ENCODE measurements around the gene ENOX1. TPM values are rescaled to one million over a fixed set of nuclear protein-coding genes. Genes with fewer than 3 reads are reported as not detected.

ENOX1 gene
- total RNA-seq, 4 donors from 2014 or later: 2.2 to 8.9 (median 6.2) TPM

DNA sequence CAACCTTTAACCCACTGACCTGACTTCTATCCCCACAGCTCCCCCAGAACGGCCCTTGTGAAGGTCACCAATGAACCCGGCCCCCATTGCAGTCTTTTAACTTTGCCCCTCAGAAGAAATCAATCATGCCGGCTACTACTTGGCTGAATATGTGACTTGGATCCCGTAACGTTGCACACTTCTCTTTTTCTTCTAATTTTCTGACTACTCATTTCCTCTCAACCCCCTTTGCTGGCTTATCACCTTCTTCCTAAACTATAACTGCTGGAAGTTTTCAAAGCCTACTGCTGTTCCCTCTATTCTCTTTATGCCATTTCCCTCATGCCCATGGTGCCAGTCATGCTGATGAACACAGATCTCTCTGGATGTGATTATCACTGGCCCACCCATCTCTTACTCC, 395.7 kb downstream of the ENOX1 start:
- TF ChIP-seq, protein P1, sequence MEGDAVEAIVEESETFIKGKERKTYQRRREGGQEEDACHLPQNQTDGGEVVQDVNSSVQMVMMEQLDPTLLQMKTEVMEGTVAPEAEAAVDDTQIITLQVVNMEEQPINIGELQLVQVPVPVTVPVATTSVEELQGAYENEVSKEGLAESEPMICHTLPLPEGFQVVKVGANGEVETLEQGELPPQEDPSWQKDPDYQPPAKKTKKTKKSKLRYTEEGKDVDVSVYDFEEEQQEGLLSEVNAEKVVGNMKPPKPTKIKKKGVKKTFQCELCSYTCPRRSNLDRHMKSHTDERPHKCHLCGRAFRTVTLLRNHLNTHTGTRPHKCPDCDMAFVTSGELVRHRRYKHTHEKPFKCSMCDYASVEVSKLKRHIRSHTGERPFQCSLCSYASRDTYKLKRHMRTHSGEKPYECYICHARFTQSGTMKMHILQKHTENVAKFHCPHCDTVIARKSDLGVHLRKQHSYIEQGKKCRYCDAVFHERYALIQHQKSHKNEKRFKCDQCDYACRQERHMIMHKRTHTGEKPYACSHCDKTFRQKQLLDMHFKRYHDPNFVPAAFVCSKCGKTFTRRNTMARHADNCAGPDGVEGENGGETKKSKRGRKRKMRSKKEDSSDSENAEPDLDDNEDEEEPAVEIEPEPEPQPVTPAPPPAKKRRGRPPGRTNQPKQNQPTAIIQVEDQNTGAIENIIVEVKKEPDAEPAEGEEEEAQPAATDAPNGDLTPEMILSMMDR (IDR thresholded peaks at IDR 0.05): no peak
- ATAC-seq (ENCODE audit: low FRiP score) (no peak), DNase-seq (ENCODE audit: low spot score) (no peak)

DNA sequence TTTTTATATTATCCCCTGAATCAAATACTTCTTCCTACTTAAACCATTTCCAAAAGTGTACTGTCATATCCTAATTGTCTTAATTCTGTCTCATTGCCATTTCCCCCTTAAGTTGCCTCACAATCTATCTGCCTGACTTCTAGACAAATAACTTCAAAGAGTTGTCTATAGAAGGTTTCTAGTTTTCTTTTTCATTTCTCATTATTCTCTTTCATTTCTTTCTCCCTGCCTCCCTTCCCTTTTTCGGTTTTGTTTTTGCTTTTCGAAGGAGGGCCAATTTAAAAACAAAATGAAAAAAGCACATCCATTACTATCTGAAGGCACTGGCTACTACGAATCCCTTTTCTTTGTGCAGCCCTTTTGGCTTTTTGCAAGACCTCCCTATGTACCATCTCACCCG, 396.2 kb downstream of the ENOX1 start:
- TF ChIP-seq, protein P1 (IDR thresholded peaks at IDR 0.05): no peak
- no peak for DNase-seq (ENCODE audit: low spot score)
- no peak for ATAC-seq (ENCODE audit: low FRiP score)

DNA sequence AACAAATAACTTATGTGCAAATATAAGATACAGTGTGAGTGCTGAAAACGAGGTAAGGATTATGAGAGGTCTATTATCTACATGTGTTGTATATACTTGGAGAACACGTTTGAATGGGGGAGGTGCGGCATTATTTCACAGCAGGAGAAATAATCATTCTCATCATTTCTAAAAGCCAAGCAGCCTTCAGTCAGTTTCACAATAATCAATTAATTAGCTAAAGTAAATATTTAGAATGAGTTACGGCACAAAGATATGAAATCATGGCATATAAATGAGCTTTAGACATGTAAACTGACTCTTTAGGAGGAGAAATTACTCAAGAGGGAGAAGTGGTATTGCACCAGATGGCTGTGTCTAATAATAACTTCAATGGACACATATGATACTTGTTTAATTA, 396.8 kb downstream of the ENOX1 start:
- DNase-seq (ENCODE audit: low spot score) (no peak), ATAC-seq (ENCODE audit: low FRiP score) (no peak)
- TF ChIP-seq, protein P1 (IDR thresholded peaks at IDR 0.05): no peak

DNA sequence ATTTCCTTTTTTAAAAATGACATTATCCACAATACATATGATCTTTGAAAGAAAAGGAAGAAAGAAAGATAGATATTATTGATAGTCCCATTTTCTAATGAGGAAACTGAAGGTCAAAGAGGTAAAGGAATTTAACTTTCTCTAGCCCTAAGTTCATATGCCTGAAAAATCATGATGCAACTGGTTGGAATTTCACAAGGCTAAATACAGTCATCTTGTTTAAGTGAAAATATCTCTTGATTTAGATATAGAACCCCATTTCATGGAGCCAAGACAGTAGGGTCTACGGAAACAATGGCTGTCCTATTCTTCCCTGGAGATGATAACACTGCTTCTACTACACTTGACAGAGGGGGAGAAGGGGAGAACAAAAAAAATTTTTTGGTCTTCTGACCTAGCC, 397.2 kb downstream of the ENOX1 start:
- DNase-seq (ENCODE audit: low spot score): no peak
- TF ChIP-seq, protein P1 (IDR thresholded peaks at IDR 0.05): no peak

DNA sequence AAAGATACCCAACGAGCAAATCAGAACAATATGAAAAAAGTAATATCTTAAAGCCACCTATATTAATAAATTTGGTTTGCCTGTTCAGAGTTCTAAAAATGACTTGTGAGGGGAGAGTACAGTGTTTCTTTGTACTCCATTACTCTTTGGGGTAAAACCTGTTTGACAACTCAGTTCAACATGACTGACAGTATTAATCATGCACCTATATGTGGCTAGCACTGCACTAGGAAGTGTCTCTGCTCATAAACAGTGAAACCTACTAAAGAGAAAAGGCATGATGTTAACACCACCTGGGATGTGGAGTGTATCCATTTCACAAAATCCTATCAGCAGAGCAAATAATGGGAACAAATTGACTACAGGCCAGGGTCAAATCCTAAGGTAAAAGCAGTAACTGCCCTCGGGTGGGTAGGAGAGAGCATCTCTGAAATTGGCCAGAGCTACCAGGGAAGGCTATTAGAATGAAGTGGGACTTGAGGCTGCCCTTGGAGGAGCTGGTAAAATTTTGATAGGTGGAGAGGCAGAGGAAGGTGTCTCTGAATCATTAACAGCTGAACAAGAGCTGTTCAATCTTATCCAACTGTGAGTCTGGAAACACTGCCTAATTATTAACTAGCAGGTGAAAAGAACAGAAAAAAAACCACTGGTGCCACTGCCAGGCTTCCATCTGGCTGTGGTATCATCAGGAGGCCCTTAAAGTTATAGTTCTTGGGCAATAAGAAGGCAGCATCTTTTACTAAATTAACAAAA, 398.3 kb downstream of the ENOX1 start:
- DNase-seq (ENCODE audit: low spot score) (no peak), ATAC-seq (ENCODE audit: low FRiP score) (no peak)
- TF ChIP-seq, protein P1 (IDR thresholded peaks at IDR 0.05): no peak

More for the DNA sequence above, 397.2 kb downstream of the ENOX1 start:
- ATAC-seq (ENCODE audit: low FRiP score): no peak

DNA sequence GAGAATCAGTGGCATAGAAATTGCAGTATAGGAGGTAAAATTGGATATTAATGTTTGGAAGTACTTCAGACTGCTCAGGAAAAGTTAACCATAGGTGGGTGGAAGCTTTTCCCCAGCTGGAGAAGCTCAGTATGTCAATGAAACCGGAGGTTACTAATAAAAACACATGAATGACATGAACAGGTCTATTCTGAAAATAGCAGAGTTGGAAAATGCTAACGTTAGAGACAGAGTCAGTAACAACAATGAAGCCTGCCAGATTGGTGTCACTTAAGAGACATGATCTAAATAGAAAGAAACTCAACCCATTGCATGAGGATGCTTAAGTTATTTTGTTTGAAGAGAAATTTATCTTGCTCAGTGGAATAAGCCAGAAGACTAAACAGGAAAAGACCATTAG, 398.9 kb downstream of the ENOX1 start:
- DNase-seq (ENCODE audit: low spot score): no peak
- no peak for ATAC-seq (ENCODE audit: low FRiP score)
- TF ChIP-seq, protein P1 (IDR thresholded peaks at IDR 0.05): no peak

DNA sequence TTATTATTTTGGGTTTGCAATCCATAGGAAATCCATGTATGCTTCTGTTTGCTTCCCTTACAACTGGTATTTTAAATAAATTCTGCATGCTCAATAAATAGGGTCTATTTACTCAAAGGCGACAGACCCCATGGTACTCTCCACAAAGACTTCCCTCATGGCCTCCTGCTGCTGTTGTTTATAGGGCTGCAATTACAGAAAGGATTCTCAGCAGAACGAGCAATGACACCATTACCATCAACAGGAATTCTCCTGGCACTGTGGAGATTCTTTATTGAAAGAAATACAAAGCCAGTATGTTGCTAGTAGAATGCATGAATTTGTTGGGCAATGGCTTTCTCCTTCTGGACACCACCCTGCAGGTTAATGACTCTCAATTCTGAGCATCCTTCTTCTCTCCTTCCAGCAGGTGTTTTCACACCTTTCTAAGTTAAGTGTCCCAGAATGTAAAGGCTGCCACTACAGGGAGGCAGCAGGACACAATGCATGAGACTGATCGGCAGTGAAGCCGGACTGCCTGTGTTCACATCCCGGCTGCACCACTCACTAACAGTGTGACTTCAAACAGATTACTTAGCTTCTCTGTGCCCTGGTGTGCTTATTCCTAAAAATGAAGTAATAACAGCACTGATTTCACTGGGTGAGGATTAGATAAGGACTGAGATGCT, 403.1 kb downstream of the ENOX1 start:
- no peak for ATAC-seq (ENCODE audit: low FRiP score)
- TF ChIP-seq, protein P1 (IDR thresholded peaks at IDR 0.05): no peak
- DNase-seq (ENCODE audit: low spot score): no peak

All from omental fat pad (tissue), 4 donors.